GM12891 (cell line): Measurements from ENCODE around the gene GRIK2.

Experiments used
- POLR2A ChIP-seq: IDR thresholded peaks from 2 replicates; pipeline ENCODE4 v1.6.1; 2011; ENCODE audit warnings: low read depth, low read length, control low read depth
- POLR2AphosphoS5 ChIP-seq: IDR thresholded peaks from 2 replicates; pipeline ENCODE4 v1.6.1; 2011; ENCODE audit warnings: low read depth, low read length, control low read depth

DNA sequence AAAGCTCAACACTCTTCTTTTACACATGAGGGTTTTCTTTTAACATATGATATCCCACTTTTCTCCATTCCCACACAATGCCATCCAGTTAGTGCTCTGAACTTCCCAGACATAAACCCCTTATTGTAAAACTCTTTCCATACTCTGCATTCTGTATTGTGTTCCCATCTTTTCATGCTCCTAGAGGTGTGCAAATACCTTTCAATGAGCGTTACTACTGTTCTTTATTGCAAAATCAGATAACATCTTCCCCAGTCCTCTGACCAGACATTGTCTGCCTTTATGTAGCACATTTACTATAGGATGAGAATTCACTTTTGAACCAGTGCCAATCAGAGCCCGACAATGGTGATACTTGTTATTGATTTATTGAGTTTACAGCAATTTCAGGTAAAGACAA is 296.2 kb downstream of the GRIK2 start:
- TF ChIP-seq POLR2A, result no peak
- TF ChIP-seq POLR2AphosphoS5, result no peak
